B cell (primary cell): Measurements from ENCODE around the gene DPM1. TPM values are rescaled to one million over a fixed set of nuclear protein-coding genes. Genes with fewer than 3 reads are reported as not detected.

Experiments used
- ATAC-seq: fragments of 200-7000 bp; cut with Tn5 transposase; one replicate; pipeline ENCODE4 v1.10.0; 2021; ENCODE audit warnings: low read depth, mild to moderate bottlenecking, moderate number of reproducible peaks, moderate library complexity
- CTCF ChIA-PET: fragments of 350-600 bp; sonication (Branson Sonifier 250); formaldehyde crosslinking; loops from one replicate; lab custom pipeline; 2021; ENCODE audit warnings: antibody characterized with exemption, inconsistent platforms; lab: Charles Lee
- POLR2A ChIA-PET: fragments of 350-600 bp; sonication (Branson Sonifier 250); formaldehyde crosslinking; loops from one replicate; lab custom pipeline; 2021; ENCODE audit warnings: antibody characterized with exemption; lab: Charles Lee
- DNase-seq: peaks from one replicate; pipeline ENCODE4 v3.0.0; 2013
- H2AFZ ChIP-seq: 2 replicates; pipeline ENCODE4 v1.6.1; 2012; ENCODE audit warnings: mild to moderate bottlenecking, low read depth, low read length; ENCODE audit not compliant: insufficient read depth, poor library complexity, severe bottlenecking
- H3K27ac ChIP-seq, 2 donors: 1 replicate in 1 of 2; 2 replicates in 1 of 2; pipeline ENCODE4 v1.5.1; 2012 to 2013; ENCODE audit warnings: low read length in 2 of 2, mild to moderate bottlenecking in 2 of 2, moderate library complexity in 1 of 2
- H3K27me3 ChIP-seq, 4 experiments: fragments of 200-600 bp in 1 of 4; sonication (generic) in 1 of 4; replicated peaks in 1 of 4; 1 replicate in 2 of 4; 2 replicates in 2 of 4; pipeline versions ENCODE4 v1.6.1 to v1.7.0; 2013 to 2016; ENCODE audit warnings: low read length in 3 of 4, mild to moderate bottlenecking in 2 of 4, mixed read lengths in 1 of 4, moderate library complexity in 1 of 4; ENCODE audit not compliant: insufficient read depth in 4 of 4, control insufficient read depth in 3 of 4; ENCODE audit errors: control extremely low read depth in 1 of 4
- H3K36me3 ChIP-seq, 2 experiments: replicated peaks in 1 of 2; 1 replicate in 1 of 2; 2 replicates in 1 of 2; pipeline versions ENCODE4 v1.6.1 to v1.7.1; 2013; ENCODE audit warnings: low read length in 1 of 2; ENCODE audit not compliant: insufficient read depth in 2 of 2, control insufficient read depth in 1 of 2; ENCODE audit errors: control extremely low read depth in 1 of 2, extremely low read depth in 1 of 2
- H3K4me1 ChIP-seq, 2 donors: fragments of 200-600 bp in 1 of 2; sonication (generic) in 1 of 2; 1 replicate in 1 of 2; 2 replicates in 1 of 2; pipeline versions ENCODE4 v1.5.1 to v1.6.1; 2013 to 2017; ENCODE audit warnings: low read length in 2 of 2; ENCODE audit not compliant: control insufficient read depth in 2 of 2, insufficient read depth in 2 of 2
- H3K4me2 ChIP-seq: replicated peaks from 2 replicates; pipeline ENCODE3; 2012; ENCODE audit warnings: mild to moderate bottlenecking, low read depth, low read length; ENCODE audit not compliant: poor library complexity, severe bottlenecking
- H3K4me3 ChIP-seq, 5 experiments: fragments of 200-600 bp in 1 of 5; sonication (generic) in 1 of 5; 1 replicate in 3 of 5; 2 replicates in 2 of 5; pipeline versions ENCODE4 v1.5.1 to v1.7.0; 2011 to 2016; ENCODE audit warnings: low read length in 4 of 5, mild to moderate bottlenecking in 4 of 5, low read depth in 2 of 5, control low read depth in 1 of 5, moderate library complexity in 1 of 5; ENCODE audit not compliant: insufficient read depth in 1 of 5; ENCODE audit errors: control extremely low read depth in 1 of 5, extremely low read depth in 1 of 5
- H3K79me2 ChIP-seq: fragments of 200-600 bp; sonication (generic); one replicate; pipeline ENCODE4 v1.6.0; 2016; ENCODE audit warnings: low read length; ENCODE audit not compliant: control insufficient read depth, insufficient read depth
- H3K9ac ChIP-seq: fragments of 200-600 bp; sonication (generic); 2 replicates; pipeline ENCODE4 v1.6.1; 2017; ENCODE audit warnings: mild to moderate bottlenecking, low read length, moderate library complexity
- H3K9me3 ChIP-seq, 3 donors: one replicate each; pipeline versions ENCODE4 v1.6.1 to v1.7.1; 2013; ENCODE audit warnings: low read length in 2 of 3; ENCODE audit not compliant: control insufficient read depth in 2 of 3, insufficient read depth in 1 of 3; ENCODE audit errors: control extremely low read depth in 1 of 3
- H4K20me1 ChIP-seq: 2 replicates; pipeline ENCODE4 v1.6.0; 2012; ENCODE audit warnings: mild to moderate bottlenecking, low read length; ENCODE audit not compliant: insufficient read depth, control insufficient read depth, poor library complexity, severe bottlenecking
- H3K27ac Mint-ChIP-seq: one replicate; pipeline ENCODE4 v1.8.0; 2021; ENCODE audit warnings: mixed read lengths
- H3K27me3 Mint-ChIP-seq: one replicate; pipeline ENCODE4 v1.8.0; 2021; ENCODE audit warnings: mixed read lengths
- H3K4me1 Mint-ChIP-seq: one replicate; pipeline ENCODE4 v1.8.0; 2021; ENCODE audit warnings: mixed read lengths
- H3K4me3 Mint-ChIP-seq: one replicate; pipeline ENCODE4 v1.8.0; 2021; ENCODE audit warnings: mixed read lengths
- H3K9me3 Mint-ChIP-seq: one replicate; pipeline ENCODE4 v1.8.0; 2022; ENCODE audit warnings: mixed read lengths; ENCODE audit not compliant: insufficient read depth
- CTCF ChIP-seq: fragments of 200-600 bp; IDR thresholded peaks from one replicate; pipeline ENCODE4 v1.8.0; 2022; ENCODE audit warnings: antibody characterized with exemption, mild to moderate bottlenecking
- EZH2 ChIP-seq: IDR thresholded peaks from 2 replicates; pipeline ENCODE4 v1.6.1; 2012; ENCODE audit warnings: borderline replicate concordance, low read depth, mild to moderate bottlenecking, moderate library complexity, low read length; ENCODE audit not compliant: insufficient read depth, poor library complexity, severe bottlenecking
- WGBS: methylation state at CpG from one replicate; pipeline ENCODE4 v1.1.5; 2013; ENCODE audit warnings: missing lambda C conversion rate; ENCODE audit not compliant: insufficient coverage; 5-methylcytosine and 5-hydroxymethylcytosine counted together
- intact Hi-C: fragments of 100-400 bp; cut with micrococcal nuclease; formaldehyde crosslinking; loops from one replicate; pipeline ENCODE4 v1.10.0; 2022
- polyA plus RNA-seq: library from polyadenylated mRNA; depleted of rRNA; stranded (reverse); fragments of >200 nt; gene quantifications from 2 replicates; pipeline ENCODE4 v1.2.3, GENCODE V29; 2012
- total RNA-seq, 2 donors: library from RNA; stranded (reverse); fragments of 120-200 nt in 1 of 2; gene quantifications; 1 replicate in 1 of 2; 2 replicates in 1 of 2; pipeline versions ENCODE4 v1.2.3 to v1.2.4, GENCODE V29; 2013 to 2022

DPM1 gene
- total and polyA plus RNA-seq, 2 donors (not counting 1 experiment from before 2014, with no cell fraction given): 13.4 to 35.2 TPM

GRCh38 chr20:50892394-50892793 is 65.9 kb downstream of the DPM1 start:
- Histone ChIP-seq H3K27ac (peak overlapping the region in 1 of 2 donors; percentile 49), H3K4me1 (no peaks in the 10 kb centered on the region), H2AFZ (no peak overlapping the region), H3K9me3 (no peaks in the 10 kb centered on the region), H3K9ac (no peak overlapping the region), H4K20me1 (peaks cover 12% of the 10 kb centered on the region), H3K36me3 (peaks cover 26 to 70% of the 10 kb centered on the region in 2 experiments), H3K4me2 (no peak overlapping the region), H3K4me3 (no peak overlapping the region), H3K79me2 (peaks cover 8% of the 10 kb centered on the region), H3K27me3 (no peaks in the 10 kb centered on the region)
- CTCF ChIA-PET: interaction anchor here (4.9 kb wide), 1 partner anchor 98 kb away, joined by 25 read pairs; the partner anchor contains the start of gene BCAS4
- 75% methylated on average over 8 of the region's 8 CpGs for WGBS
- H3K4me3 Mint-ChIP-seq: no peak overlapping the region
- H3K27me3 Mint-ChIP-seq: no peaks in the 10 kb centered on the region
- intact Hi-C loops: loop anchor here (5.0 kb wide), 1 partner anchor 35 kb away; no protein-coding TSS in a partner anchor
- H3K27ac Mint-ChIP-seq: peak overlapping the region; percentile 62
- ATAC-seq (no peak), DNase-seq (no peak)
- POLR2A ChIA-PET: interaction anchor here (1.1 kb wide), 1 partner anchor 74 kb away, joined by 3 read pairs; no protein-coding TSS in a partner anchor
- H3K4me1 Mint-ChIP-seq: peaks cover 5% of the 10 kb centered on the region
- no peaks in the 10 kb centered on the region for H3K9me3 Mint-ChIP-seq
- TF ChIP-seq CTCF (no peak), EZH2 (no peak)

- CTCF ChIA-PET: interaction anchor here (1.0 to 4.9 kb wide), 3 partner anchors 37 to 733 kb away, joined by 3 to 25 read pairs (median 3); partner anchors contain the start of gene BCAS4
- 84% methylated on average over 5 of the region's 5 CpGs for WGBS
- Histone ChIP-seq H2AFZ (no peak overlapping the region), H3K27me3 (no peaks in the 10 kb centered on the region), H3K9ac (no peak overlapping the region), H4K20me1 (peaks cover 9% of the 10 kb centered on the region), H3K4me3 (no peak overlapping the region), H3K4me1 (no peaks in the 10 kb centered on the region), H3K27ac (no peak overlapping the region), H3K36me3 (peaks cover 26 to 65% of the 10 kb centered on the region in 2 experiments), H3K9me3 (no peaks in the 10 kb centered on the region), H3K79me2 (no peaks in the 10 kb centered on the region), H3K4me2 (no peak overlapping the region)
- DNase-seq: no peak
- no peak for ATAC-seq
- H3K9me3 Mint-ChIP-seq: no peaks in the 10 kb centered on the region
- POLR2A ChIA-PET: interaction anchor here (0.7 to 1.1 kb wide), 2 partner anchors 73 to 101 kb away, joined by 3 read pairs; no protein-coding TSS in a partner anchor
- TF ChIP-seq EZH2 (no peak), CTCF (no peak)
- H3K4me1 Mint-ChIP-seq: peaks cover 5% of the 10 kb centered on the region
- H3K27ac Mint-ChIP-seq: peak overlapping the region; percentile 51
- intact Hi-C loops: loop anchor here (5.0 kb wide), 1 partner anchor 36 kb away; no protein-coding TSS in a partner anchor
- no peaks in the 10 kb centered on the region for H3K27me3 Mint-ChIP-seq
- H3K4me3 Mint-ChIP-seq: no peak overlapping the region
Measured at GRCh38 chr20:50891138-50891537, 67.2 kb downstream of the DPM1 start.
